Head of caudate nucleus (tissue), 42 donors: ENCODE data around the gene DAND5.
A peak's percentile ranks its signal among the peaks of the same experiment; 100 is the strongest.

ENCODE experiments used
- DNase-seq, 42 donors: peaks; one replicate each; pipeline versions ENCODE4 v3.0.0 to v3.0.0-alpha.2; 2020 to 2021; ENCODE audit warnings: mixed read lengths in 7 of 42
- intact Hi-C: fragments of 100-400 bp; cut with DNase I; formaldehyde crosslinking; loops from one replicate; pipeline ENCODE4 v1.15.0; 2022

Gene DAND5

DNA sequence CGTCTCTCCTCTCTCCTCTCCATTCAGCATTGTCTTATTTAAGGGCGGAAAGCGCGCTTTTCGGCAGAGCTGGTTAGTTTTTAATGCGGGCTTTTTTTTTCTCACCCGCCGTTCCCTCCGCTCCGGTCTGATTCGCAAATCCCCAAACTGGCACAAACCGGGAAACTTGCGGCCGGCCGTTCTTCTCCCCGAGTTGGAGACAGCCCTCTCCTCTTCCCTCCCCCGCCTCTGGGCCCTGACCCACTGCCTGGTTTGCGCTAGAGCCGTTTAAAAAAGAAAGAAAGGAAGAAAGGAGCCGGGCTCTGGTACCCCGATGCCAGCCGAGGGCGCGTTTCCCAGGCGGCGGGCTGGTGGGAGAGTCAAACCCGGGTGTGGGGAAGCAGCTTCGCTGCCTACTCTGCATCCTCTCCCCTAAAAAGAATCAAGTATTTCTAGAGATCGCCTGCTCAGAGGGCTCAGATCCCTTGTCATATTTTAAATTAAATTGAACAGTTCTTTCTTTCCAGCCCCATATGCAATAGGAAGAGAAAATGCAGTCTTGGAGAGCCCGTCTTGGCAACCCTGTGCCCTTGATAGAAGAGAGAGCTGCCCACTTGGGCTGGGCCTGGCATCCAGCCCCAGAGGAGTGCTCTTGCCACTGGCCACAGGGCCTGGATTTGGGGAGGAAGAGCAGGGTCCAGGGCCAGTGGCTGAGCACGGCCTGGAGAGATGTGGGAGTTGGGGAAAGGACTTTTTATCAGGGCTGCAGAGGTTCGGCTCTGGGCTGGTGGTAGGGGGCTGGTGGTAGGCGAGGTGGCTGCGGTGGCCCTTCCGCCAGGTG is 44.9 kb downstream of the DAND5 start:
- DNase-seq: peak in 38 of 42 donors; percentile 49 to 87 (median 71)
- intact Hi-C loops: no loop called here

DNA sequence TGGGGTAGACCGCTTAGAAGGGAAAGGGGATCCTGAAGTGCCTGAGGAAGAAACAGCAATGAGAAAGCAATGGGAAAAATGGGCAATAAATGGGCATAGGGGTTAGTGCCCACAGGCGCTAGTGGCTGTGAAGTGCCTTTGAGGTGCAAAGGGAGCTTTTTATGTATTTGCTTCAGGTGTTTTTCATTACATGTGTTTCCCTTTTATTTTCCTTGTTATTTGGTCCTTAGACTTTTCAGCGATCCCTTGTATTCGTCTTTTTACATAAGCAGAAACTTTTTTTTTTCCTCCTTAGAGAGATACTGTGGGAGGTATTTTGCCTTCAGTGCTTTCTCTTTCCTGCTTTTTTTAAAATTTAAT is 45.5 kb downstream of the DAND5 start:
- DNase-seq: no peak
- intact Hi-C loops: no loop called here

DNA sequence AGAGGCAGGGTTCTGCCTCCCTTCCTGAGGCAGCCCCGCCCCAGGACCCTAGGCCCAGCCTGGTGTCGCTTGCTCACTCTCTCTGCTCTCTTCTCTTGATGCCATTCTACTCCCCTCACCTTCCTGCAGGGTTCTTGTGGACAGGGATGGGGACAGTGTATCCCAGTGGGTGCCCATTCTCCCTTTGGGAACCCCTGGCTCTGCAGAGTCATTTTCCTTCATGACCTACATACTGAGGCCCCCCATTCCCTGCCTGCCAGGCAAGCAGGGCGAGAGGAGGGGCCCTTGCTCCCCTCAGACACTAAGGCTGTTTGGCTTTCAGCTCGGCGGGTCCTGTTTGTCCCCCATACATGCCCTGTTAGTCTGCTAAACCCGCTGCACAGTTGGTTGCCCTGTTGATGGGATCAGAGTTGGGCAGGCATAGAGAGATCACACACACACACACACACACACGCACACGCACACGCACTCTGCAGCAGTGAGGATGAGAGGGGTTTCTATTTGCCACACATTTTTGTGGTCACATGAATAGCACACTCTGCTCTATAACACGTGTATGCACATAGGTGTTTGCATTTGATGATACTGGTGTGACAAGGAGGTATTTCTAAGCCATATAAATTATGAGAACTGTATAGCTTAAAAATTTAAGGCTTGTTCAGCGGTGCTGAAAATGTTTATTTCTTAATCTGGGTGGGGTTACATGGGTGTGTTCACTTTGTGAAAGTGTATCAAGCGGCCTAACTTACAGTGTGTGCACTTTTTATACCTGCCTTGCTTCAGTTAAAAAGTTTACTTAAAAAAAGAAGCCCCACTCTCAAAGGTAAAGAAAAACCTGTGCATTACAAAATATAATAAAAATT is 46.2 kb downstream of the DAND5 start:
- intact Hi-C loops: no loop called here
- DNase-seq: peak in 1 of 42 donors; percentile 43

DNA sequence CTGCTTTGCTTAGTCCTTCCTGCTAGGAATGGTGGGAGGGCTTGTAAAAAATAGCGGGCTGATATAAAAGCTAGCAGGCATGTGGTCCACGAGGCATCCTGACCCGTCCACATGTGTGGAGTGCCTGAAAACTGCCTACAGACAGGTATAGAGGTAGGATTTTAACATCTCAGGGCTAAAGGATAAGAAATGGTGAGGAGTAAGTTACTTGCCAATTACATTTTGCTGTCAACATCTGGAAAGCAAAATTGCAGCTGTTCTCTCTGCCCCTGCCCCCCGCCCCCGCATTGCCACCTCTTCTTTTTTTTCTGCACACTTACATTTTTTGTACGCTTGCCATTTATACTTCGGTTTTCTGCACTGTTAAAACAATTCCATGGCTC is 46.9 kb downstream of the DAND5 start:
- intact Hi-C loops: no loop called here
- DNase-seq: no peak

DNA sequence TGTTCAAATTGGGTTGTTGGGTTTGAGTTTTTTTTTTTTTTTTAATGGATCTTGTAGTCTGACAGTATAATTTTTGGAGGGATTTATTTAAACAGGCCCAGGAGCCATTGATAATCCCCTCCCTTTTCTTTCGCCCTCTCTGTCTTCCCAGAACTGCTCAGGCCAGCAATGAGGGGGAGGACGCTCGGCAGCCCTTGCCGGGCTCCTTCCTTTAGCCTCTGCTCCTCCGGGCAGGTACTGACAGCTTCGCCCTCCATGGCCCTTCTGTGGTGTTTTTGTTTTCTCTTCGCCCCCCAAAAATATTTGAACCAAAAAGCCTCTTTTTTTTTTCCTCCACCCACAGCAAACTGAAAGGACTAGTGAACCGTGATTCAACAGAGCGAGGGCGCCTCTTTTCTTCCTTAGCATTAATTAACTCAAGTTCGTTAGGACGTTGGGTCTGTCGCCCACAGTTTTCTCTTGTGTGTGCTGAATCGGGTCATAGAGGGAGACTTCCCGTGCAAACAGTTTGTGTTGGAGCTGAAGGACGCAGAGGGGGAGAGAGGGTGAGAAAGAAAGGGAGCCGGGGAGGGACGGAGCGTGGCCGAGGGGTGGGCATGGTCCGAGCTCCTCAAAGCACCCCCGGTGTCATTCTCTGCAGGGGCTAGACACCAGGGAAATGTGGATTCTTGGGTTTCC is 47.4 kb downstream of the DAND5 start:
- peak in 11 of 42 donors; percentile 27 to 76 (median 56) for DNase-seq
- intact Hi-C loops: no loop called here

DNA sequence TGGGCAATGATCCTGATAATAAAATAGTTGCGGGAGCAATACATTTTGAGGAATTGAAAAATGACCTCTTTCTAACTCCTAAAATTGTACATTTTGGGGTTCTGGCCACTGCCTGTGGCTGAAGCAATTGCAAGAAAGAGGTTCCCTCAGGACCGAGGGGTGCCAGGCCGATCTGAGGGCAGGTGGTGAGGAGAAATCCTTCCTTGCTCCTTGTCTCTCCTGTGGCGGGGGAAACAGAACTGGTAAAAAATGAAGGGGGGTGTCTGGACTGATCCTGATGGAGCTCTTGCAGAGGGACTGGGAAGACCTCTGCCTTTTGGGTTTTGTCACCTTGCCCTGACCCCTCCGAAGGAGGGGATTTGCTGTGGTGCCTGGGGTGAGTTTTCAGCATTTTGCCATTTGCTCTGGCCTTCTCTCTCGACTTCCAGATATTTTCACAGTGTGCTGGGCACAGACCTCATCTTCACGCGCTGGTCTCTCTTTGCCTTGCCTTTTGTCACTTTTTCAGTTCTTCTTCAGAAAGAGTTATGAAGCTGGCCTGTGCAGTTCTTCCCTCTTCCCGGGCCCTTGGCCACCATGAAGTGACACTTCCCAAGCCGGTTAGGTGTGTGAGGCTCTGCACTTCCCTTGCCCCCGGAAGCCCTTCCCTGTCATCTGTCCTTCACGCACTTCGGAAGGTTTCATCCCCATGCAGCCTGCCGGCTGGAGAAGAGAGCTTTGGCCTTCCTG is 48.1 kb downstream of the DAND5 start:
- intact Hi-C loops: no loop called here
- peak in 2 of 42 donors; percentile 52 to 55 for DNase-seq

DNA sequence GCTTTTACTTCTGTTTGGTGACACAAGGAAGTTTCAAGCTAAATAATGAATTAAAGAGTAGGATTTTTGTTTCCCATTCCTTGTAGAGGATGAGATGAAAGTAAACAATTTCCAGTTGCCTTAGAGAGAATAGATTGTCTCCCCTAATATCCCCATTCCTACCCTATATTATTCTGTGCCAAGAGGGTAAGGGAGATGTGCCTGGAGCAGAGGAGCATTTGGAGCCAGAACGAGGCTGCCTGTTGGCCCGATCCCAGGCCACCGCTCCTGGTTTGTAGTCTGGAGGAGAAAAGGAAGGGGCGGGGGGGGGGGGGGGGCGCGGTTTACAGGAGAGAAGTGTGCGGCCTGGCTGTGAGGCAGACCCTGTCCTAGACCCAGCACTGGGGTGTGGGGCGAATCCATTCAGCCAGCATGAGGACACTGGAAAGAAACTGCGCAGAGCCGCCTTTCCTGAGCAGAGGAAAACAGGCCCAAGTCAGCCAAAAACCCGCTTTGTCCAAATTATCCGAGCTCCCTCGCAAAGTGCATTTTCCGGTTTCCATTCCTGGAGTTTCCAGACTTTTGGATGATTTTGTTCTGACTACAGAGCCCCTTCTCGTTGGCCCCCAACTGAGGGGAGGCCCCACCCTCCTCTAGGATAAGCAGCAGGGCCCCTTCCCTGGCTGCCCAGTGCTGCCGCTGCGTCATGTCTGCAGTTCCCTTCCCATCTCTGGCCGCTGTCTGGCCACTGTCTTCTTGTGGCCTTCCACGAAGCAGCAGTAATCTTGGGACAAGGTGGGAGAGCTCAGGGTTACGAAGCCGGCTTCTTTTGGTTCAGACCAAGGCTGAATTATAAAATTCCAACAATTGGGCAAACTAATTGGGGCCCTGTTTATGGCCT is 48.9 kb downstream of the DAND5 start:
- intact Hi-C loops: no loop called here
- DNase-seq: peak in 30 of 42 donors; percentile 35 to 85 (median 68)

DNA sequence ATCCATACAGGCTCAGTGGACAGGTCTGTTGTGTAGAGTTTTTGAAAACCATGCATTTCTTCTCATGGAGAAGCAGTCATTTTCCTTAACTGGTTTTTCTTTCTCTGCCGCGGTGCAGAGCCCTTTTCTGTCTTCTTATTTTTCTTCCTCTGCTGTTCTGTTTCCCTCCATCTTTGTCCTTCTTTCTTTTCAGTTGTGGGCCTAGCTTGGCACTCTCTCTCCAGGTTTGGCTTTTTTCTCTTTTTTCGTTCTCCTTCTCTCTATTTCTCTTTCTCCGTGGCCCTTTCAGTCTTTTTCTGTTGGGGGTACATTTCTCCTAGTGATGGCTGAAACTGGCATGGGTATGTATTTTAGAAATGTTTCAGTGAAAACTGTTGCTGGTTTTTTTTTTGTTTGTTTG is 50.0 kb downstream of the DAND5 start:
- intact Hi-C loops: no loop called here
- DNase-seq: no peak

DNA sequence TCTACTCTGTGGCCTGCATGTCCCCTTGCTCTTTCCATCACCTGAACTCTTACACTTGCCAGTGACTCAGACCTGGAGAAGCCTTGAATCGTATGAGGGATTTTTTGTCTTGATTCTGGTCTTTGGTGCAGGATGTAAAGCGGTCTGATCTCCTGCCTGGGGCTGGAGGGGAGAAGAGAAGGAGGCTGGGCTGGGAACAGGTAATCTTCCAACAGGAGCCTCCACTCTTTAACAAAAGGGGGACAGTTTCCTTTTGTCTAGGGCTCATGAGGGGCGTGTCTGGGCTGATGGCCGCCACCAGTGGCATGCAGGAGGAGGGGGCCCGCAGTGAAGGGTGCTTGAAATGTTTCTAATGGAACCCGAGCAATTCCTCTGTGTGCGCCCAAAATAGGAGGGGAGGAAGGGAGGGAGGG is 50.6 kb downstream of the DAND5 start:
- intact Hi-C loops: no loop called here
- no peak for DNase-seq

DNA sequence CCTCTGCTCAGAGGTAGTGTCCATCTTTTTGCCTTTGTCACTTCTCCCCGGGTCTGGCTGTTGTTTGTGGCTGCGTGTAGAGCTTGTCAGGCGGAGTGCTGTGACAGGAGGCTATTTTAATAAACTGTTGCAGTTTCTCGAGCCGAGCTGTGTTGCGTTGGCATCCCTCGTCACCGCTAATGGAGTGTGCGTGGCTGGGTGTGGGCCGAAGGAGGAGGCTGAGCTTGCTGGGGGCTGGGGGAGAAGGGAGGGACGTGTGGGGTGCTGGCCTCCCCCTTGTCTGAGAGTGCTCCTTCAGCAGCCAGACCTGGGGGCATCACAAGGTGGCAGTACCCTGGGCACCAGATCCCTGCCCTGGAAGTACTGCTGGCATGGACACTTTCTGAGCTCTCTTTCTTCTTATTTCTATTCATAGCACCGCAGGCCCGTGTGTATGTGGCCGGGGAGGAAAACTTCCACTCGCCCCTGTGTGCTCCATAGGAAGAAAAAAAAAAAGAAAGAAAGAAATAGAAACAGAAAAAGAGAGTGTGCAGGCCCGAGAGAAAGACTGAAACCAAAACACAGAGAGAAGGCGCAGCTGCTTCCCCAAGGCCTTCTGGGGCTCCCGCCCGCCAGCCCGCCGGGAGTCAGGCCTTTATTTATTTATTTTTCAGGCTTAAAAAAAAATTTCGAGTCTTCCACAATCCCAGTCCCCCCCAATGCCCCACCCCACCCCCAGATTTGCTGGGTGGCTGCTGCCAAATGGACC is 52.9 kb downstream of the DAND5 start:
- peak in 16 of 42 donors; percentile 35 to 76 (median 55) for DNase-seq
- intact Hi-C loops: no loop called here

DNA sequence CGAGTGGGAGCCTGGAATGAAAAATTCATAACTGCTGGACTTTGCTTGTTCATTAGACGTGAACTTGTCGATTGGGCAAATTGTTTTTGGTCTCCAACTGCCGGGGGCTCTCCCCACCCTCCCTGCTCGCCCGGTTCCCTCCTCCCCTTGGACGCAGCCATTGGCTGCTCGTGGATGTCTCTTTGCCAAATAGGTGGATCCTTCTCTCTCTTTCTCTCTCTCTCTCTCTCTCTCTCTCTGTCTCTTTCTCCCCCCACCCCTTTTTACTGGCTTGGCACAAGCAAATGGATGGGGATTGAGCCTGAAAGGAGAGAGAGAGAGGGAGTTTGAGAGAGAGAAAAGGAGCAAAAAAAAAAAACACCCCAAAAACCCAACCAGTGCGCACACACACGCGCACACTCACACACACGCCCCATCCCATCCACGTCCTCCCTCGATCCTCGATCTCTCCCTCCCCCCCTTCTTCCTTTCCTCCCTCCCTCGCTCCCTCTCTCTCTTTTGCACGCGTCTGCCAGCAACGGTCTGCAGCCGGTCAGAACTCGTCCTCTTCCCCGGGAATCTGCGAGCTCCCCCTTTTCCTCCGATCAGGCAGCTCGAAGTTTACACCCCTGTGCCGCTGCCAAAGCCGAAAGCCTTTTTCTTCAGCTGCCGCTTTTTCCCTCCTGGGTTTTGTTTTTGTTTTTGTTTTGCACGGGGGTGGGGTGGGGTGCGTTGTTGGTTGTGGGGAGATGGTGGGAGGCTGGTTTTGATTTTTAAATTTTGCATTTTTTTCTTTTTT is 53.7 kb downstream of the DAND5 start:
- DNase-seq: peak; percentile 68 to 94 (median 86)
- intact Hi-C loops: no loop called here

DNA sequence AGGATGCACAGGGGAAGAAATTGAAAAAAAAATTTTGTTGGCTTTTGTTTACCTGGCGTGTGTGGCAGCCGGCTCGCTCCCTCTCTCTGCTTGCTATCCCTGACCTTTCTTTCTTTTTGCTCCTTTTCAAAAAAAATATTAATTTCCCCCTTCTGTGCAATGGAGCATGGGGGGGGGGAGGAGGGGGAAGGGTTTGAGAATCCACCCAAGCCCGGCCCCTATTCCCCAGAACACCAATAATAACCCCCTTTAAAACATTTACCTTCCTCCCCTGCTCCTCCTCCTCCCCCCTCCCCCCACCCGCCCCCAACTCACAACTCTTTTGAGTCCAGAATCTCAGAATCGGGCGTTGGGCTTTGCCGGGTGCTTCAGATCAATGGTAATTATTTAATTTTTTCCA is 54.3 kb downstream of the DAND5 start:
- intact Hi-C loops: no loop called here
- no peak for DNase-seq
